HuH-7 (cell line): Measurements from ENCODE around the gene RRP1.

Experiments
- DNase-seq: peaks from one replicate; pipeline ENCODE4 v3.0.0; 2011; ENCODE audit warnings: low spot score

The RRP1 gene

DNA sequence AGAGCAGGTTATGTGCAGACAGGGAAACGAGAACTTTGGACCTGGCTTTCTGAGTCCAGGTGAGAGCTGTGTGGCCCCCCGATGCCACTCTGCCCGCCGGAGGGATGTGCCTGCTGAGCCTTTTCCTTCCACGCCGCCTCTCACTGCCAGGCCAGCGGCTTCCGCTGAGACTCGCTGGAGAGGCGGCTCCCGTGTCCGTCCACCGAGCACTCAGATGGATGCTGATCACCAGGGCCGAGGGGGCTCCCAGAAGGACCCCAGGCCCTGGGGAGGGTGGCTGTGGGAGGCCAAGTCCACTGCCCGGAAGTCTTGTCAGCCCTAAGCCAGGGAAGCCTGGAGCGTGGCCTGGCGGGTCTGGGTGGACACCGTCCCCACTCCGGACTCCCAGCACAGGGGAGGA is 29.7 kb upstream of the RRP1 start:
- no peak for DNase-seq

- DNase-seq, result no peak
Measured at GRCh38 chr21:43760391-43760958, 28.9 kb upstream of the RRP1 start.

GRCh38 chr21:43761886-43762285 is 27.5 kb upstream of the RRP1 start:
- DNase-seq, result no peak

DNA sequence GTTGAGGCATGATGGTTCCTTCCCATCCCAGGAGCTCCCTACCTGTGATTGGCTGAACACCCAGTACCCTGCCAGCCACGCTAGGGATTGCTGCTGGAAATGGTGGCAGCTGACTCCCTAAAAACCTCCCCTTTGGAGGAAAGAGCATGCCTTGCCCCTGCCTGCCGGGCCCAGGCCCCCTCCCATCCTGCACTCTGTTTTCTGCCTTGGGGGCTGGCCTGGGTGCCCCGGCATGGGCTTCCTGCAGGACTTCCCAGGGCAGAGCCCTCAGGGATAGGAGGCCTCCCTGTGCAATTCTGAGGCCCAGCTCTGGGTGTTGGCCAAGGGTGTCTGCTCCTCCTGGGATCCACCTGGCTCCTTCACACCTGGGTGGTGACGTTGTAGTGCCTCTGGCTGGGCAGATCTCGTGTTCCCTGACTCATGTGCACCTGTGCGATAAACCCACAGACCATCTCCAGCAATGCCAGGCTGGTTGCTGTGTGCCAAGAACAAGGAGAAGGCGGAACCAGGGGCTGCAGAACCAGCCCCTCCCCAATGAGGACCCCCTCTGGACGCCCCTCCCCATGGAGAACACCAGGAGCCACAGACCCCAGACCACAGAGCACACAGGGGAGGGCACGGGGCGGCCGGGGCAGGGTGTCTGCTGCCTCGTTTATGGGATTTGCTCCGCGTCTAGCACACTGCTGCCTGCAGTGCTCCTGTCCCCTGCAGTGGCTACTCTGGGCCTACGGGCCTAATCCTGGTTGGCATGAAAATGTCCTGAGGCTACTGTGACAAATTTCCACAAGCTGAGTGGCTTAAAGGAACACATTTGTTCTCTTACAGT is 26.9 kb upstream of the RRP1 start:
- DNase-seq, result no peak

- DNase-seq, result no peak
Measured at GRCh38 chr21:43763901-43764523, 25.4 kb upstream of the RRP1 start.

- DNase-seq, result no peak
Measured at GRCh38 chr21:43764576-43765495, 24.5 kb upstream of the RRP1 start.

GRCh38 chr21:43766734-43767497 is 22.5 kb upstream of the RRP1 start:
- no peak for DNase-seq

- DNase-seq, result no peak
Measured at GRCh38 chr21:43767498-43767983, 21.8 kb upstream of the RRP1 start.

DNA sequence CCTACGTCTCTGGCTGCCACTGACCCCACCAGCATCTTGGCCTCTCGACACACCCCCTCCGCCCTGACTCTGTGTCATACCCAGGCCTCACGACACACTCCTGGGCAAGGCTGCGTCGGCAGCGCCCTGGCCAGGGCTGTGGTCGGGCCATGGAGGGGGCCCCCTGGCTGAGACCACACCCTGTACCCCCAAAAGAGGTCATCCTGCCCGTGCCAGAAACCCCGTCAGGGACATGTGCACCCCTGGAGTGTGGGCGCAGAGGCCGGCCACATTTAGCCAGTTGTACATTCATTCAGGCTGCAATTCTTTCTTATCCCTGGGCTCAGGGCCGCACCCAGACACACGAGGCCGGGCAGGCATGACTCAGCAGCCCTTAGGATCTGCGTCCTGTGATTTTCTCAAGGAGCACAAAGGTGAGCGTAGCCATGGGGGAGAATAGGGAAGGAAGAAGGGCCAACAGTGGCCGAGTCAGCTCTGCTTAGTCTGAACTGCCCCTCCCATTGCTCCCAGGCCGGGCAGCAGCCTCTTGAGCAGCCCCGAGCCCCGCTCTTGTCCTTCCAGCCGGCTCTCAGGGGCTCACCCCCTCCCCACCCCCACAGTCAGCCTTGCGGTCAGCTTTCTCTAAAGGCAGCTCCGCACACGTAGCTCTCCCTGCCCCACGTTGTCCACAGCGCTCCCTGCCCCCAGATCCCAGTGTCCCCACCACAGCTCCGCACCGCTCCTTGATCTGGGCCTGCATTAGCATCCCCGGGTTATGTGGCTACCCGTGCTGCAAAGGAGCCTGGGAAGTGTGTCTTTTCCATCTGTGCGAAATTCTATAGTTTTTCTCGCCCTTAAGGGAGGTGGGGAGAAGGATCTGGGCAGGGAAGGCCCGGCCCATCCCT is 21.2 kb upstream of the RRP1 start:
- DNase-seq, result peak; percentile 34

- no peak for DNase-seq
Measured at GRCh38 chr21:43768868-43769167, 20.6 kb upstream of the RRP1 start.

DNA sequence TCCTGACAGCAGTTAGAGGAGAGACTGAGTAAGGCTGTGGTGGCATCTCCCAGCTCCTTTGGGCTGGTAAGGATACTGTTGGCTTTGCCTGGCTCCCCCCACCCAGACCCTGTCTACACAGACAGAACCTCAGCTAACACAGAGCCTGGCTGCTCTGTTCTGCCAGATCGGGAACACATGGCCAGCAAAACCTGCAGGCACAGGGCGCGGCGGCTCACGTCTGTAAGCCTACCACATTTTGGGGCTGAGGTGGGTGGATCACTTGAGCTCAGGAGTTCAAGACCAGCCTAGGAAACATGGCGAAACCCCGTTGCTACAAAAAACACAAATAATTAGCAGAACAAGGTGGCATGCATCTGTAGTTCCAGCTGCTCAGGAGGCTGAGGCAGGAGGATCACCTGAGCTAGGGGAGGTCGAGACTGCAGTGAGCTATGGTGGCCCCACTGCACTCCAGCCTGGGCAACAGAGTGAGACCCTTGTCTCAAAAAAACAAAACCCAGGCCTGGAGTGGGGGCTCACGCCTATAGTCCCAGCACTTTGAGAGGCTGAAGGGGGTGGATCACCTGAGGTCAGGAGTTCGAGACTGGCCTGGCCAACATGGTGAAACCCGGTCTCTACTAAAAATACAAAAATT is 19.9 kb upstream of the RRP1 start:
- DNase-seq, result no peak

GRCh38 chr21:43770066-43770655 is 19.2 kb upstream of the RRP1 start:
- DNase-seq, result no peak

GRCh38 chr21:43771199-43771675 is 18.1 kb upstream of the RRP1 start:
- DNase-seq, result no peak

- DNase-seq, result no peak
Measured at GRCh38 chr21:43771698-43772424, 17.5 kb upstream of the RRP1 start.

- no peak for DNase-seq
Measured at GRCh38 chr21:43772425-43772821, 17.0 kb upstream of the RRP1 start.

DNA sequence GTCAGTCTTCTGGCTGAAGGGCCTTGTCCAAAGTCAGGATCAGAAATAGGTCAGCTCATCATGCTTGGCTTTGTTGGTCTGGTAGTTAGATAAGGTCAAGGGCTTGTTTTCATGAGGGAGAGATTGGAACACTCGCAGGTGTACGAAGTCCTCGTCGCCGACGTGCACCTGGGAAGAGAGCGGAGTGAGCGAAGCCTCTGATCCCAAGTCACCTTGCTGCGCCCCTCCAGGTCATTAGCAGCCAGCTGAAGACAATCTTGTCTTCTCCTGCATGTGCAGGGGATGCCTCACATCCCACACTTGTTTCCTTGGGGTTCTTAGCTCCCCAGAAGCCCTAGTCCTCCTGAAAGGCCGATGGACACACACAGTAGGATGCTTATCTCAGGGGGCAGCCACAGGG is 15.2 kb upstream of the RRP1 start:
- no peak for DNase-seq

DNA sequence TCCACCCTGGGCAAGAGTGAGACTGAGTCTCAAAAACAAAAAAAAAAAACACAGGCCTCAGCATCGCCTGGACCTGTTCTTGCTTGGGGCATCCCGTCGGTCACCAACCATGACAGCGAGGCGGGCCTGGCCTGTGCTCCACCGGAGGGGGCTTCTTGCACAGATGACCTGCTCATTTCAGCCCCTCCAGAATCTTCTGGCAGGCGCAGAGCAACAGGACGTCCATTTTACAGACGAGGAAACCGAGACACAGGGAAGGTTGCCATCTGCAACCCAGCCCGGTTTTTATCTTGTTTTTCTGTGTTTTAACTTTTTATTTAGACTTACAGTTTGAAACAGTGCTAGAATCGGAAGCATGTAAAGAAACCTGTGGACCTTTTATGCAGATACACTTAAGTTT is 14.2 kb upstream of the RRP1 start:
- DNase-seq, result no peak

GRCh38 chr21:43775795-43776430 is 13.5 kb upstream of the RRP1 start, which contains the start of gene CSTB:
Gene CSTB, minus strand, starts transcription at chr21:43776308. Its CDS starts 39 bp downstream, at chr21:43776269.
- DNase-seq, result peak; percentile 81
